ENCODE measurements around the gene TNC.

DNA sequence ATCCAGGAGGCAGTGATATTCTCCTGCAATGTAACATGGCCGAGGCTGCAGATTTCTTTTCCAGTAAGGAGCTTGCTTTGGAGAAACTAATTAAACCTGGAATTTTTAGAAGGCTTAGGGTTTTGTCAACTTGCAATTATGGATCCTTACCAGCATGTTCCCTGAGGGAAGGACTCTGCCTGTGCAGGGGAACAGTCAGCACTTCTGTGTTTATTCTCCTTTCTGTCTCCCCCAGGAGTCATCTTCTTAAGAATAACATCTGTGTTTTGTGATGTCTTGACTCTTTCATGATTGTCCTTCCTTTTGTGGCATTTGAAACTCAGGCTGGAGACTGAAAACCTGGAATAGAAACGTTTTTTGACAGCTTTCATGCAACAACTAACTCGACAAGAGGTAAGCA is 107.1 kb downstream of the TNC start:
- TF ChIP-seq POLR2A (IDR thresholded peaks at IDR 0.05; ENCODE audit: extremely low read depth, insufficient read length), result no peak
- TF ChIP-seq, protein P1, sequence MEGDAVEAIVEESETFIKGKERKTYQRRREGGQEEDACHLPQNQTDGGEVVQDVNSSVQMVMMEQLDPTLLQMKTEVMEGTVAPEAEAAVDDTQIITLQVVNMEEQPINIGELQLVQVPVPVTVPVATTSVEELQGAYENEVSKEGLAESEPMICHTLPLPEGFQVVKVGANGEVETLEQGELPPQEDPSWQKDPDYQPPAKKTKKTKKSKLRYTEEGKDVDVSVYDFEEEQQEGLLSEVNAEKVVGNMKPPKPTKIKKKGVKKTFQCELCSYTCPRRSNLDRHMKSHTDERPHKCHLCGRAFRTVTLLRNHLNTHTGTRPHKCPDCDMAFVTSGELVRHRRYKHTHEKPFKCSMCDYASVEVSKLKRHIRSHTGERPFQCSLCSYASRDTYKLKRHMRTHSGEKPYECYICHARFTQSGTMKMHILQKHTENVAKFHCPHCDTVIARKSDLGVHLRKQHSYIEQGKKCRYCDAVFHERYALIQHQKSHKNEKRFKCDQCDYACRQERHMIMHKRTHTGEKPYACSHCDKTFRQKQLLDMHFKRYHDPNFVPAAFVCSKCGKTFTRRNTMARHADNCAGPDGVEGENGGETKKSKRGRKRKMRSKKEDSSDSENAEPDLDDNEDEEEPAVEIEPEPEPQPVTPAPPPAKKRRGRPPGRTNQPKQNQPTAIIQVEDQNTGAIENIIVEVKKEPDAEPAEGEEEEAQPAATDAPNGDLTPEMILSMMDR (IDR thresholded peaks at IDR 0.05; ENCODE audit: low read depth, low read length), result no peak
